Neuronal stem cell (in vitro differentiated cells): Measurements from ENCODE around the gene STK32C.

ENCODE experiments used
- DNase-seq: peaks from one replicate; pipeline ENCODE4 v3.0.0-alpha.2; 2013; ENCODE audit warnings: low spot score
- H2AFZ ChIP-seq: one replicate; pipeline ENCODE4 v1.6.1; 2013; ENCODE audit warnings: mild to moderate bottlenecking, low read length, inconsistent platforms
- H2AK5ac ChIP-seq: 2 replicates; pipeline ENCODE4 v1.6.1; 2013; ENCODE audit warnings: low read depth, mild to moderate bottlenecking, inconsistent platforms, low read length, moderate library complexity, mixed read lengths
- H2BK120ac ChIP-seq: 2 replicates; pipeline ENCODE4 v1.6.1; 2013; ENCODE audit warnings: low read depth, mild to moderate bottlenecking, inconsistent platforms, low read length, moderate library complexity, mixed read lengths
- H2BK12ac ChIP-seq: one replicate; pipeline ENCODE4 v1.6.1; 2013; ENCODE audit warnings: low read length, inconsistent platforms
- H2BK15ac ChIP-seq: 2 replicates; pipeline ENCODE4 v1.6.1; 2013; ENCODE audit warnings: mild to moderate bottlenecking, low read length, inconsistent platforms, mixed read lengths
- H2BK5ac ChIP-seq: one replicate; pipeline ENCODE4 v1.6.1; 2013; ENCODE audit warnings: inconsistent platforms, mild to moderate bottlenecking, low read length, moderate library complexity
- H3K14ac ChIP-seq: one replicate; pipeline ENCODE4 v1.6.1; 2013; ENCODE audit warnings: low read length, inconsistent platforms
- H3K18ac ChIP-seq: 2 replicates; pipeline ENCODE4 v1.6.1; 2013; ENCODE audit warnings: low read length, inconsistent platforms
- H3K23ac ChIP-seq: 2 replicates; pipeline ENCODE4 v1.6.1; 2013; ENCODE audit warnings: low read depth, mild to moderate bottlenecking, mixed read lengths, low read length, inconsistent platforms; ENCODE audit not compliant: poor library complexity
- H3K27ac ChIP-seq: replicated peaks from 3 replicates; pipeline ENCODE4 v1.5.1; 2013; ENCODE audit warnings: low read length, inconsistent platforms
- H3K27me3 ChIP-seq, 3 experiments: 2 replicates each; pipeline ENCODE4 v1.6.1; 2013; ENCODE audit warnings: low read length in 3 of 3, mild to moderate bottlenecking in 2 of 3, inconsistent platforms in 1 of 3, low read depth in 1 of 3, mixed read lengths in 1 of 3, moderate library complexity in 1 of 3; ENCODE audit not compliant: control insufficient read depth in 3 of 3, insufficient read depth in 3 of 3
- H3K36me3 ChIP-seq, 2 donors: replicated peaks in 1 of 2; 2 replicates each; pipeline ENCODE4 v1.6.1; 2013; ENCODE audit warnings: low read length in 2 of 2; ENCODE audit not compliant: control insufficient read depth in 2 of 2, insufficient read depth in 2 of 2
- H3K4ac ChIP-seq: 2 replicates; pipeline ENCODE4 v1.6.1; 2013; ENCODE audit warnings: inconsistent platforms, mild to moderate bottlenecking, low read length, moderate library complexity
- H3K4me1 ChIP-seq, 2 donors: 1 replicate in 1 of 2; 2 replicates in 1 of 2; pipeline ENCODE4 v1.6.1; 2013; ENCODE audit warnings: low read length in 2 of 2, low read depth in 1 of 2; ENCODE audit not compliant: control insufficient read depth in 2 of 2, insufficient read depth in 1 of 2
- H3K4me2 ChIP-seq: one replicate; pipeline ENCODE4 v1.6.1; 2013; ENCODE audit warnings: mild to moderate bottlenecking, low read length, inconsistent platforms; ENCODE audit not compliant: insufficient read depth, poor library complexity, severe bottlenecking
- H3K4me3 ChIP-seq, 2 donors: 2 replicates each; pipeline ENCODE4 v1.5.1; 2013; ENCODE audit warnings: low read length in 2 of 2, mild to moderate bottlenecking in 2 of 2, inconsistent platforms in 1 of 2, moderate library complexity in 1 of 2
- H3K79me1 ChIP-seq: one replicate; pipeline ENCODE4 v1.6.1; 2013; ENCODE audit warnings: low read depth, mild to moderate bottlenecking, inconsistent platforms, low read length, moderate library complexity
- H3K9ac ChIP-seq: one replicate; pipeline ENCODE4 v1.6.1; 2013; ENCODE audit warnings: mild to moderate bottlenecking, low read depth, low read length, inconsistent platforms; ENCODE audit not compliant: poor library complexity
- H3K9me3 ChIP-seq, 2 donors: replicated peaks in 1 of 2; 2 replicates each; pipeline versions ENCODE3 to v1.6.1; 2013; ENCODE audit warnings: low read length in 2 of 2, mild to moderate bottlenecking in 2 of 2, inconsistent platforms in 1 of 2, low read depth in 1 of 2, mixed read lengths in 1 of 2, moderate library complexity in 1 of 2; ENCODE audit not compliant: control insufficient read depth in 2 of 2, insufficient read depth in 1 of 2
- H4K8ac ChIP-seq: one replicate; pipeline ENCODE4 v1.6.1; 2013; ENCODE audit warnings: low read depth, mild to moderate bottlenecking, inconsistent platforms, low read length, moderate library complexity
- H4K91ac ChIP-seq: one replicate; pipeline ENCODE4 v1.6.1; 2013; ENCODE audit warnings: low read length, low read depth, mild to moderate bottlenecking, inconsistent platforms; ENCODE audit not compliant: poor library complexity
- WGBS, 2 donors: extraction: QIAGEN DNeasy Blood & Tissue Kit; methylation state at CpG; one replicate each; pipeline ENCODE4 v1.1.7; 2013; ENCODE audit warnings: missing lambda C conversion rate in 2 of 2, mixed read lengths in 1 of 2; ENCODE audit not compliant: insufficient read length in 2 of 2, insufficient replicate concordance in 1 of 2; ENCODE audit errors: extremely low coverage in 2 of 2; 5-methylcytosine and 5-hydroxymethylcytosine counted together

Gene STK32C

GRCh38 chr10:132232981-132233380, 74.8 kb downstream of the STK32C start:
- Histone ChIP-seq H3K18ac (peak overlapping the region; percentile 15), H4K8ac (no peak overlapping the region), H3K4me2 (no peak overlapping the region), H2AK5ac (no peak overlapping the region), H3K27me3 (no peaks in the 10 kb centered on the region), H2BK5ac (no peak overlapping the region), H2BK15ac (no peak overlapping the region), H3K36me3 (peaks cover 0 to 3% of the 10 kb centered on the region in 2 donors), H2BK120ac (no peak overlapping the region), H3K27ac (no peak overlapping the region), H3K14ac (no peak overlapping the region), H3K4me3 (no peak overlapping the region), H3K4ac (no peak overlapping the region), H3K23ac (no peak overlapping the region), H3K9ac (no peak overlapping the region), H3K9me3 (no peaks in the 10 kb centered on the region), H2BK12ac (no peak overlapping the region), H4K91ac (no peak overlapping the region), H2AFZ (no peak overlapping the region), H3K79me1 (peaks cover 6% of the 10 kb centered on the region), H3K4me1 (peaks cover 2 to 10% of the 10 kb centered on the region in 2 donors)
- no peak for DNase-seq
- no CpG with 5 or more reads among the region's 9 CpGs for WGBS, 2 donors

- H2BK15ac ChIP-seq: peak overlapping the region; percentile 21
- no peaks in the 10 kb centered on the region for H3K9me3 ChIP-seq
- no peaks in the 10 kb centered on the region for H3K27me3 ChIP-seq
- H3K79me1 ChIP-seq: peaks cover 6% of the 10 kb centered on the region
- H2BK5ac ChIP-seq: peak overlapping the region; percentile 75
- no CpG with 5 or more reads among the region's 35 CpGs for WGBS, 2 donors
- no peak overlapping the region for H2AFZ ChIP-seq
- H3K4me3 ChIP-seq: no peak overlapping the region
- no peak overlapping the region for H3K18ac ChIP-seq
- DNase-seq: no peak
- no peak overlapping the region for H4K8ac ChIP-seq
- no peak overlapping the region for H2BK120ac ChIP-seq
- H4K91ac ChIP-seq: no peak overlapping the region
- peak overlapping the region; percentile 63 for H3K9ac ChIP-seq
- peak overlapping the region; percentile 92 for H2AK5ac ChIP-seq
- peak overlapping the region; percentile 18 for H3K23ac ChIP-seq
- no peak overlapping the region for H3K27ac ChIP-seq
- peaks cover 0 to 4% of the 10 kb centered on the region in 2 donors for H3K4me1 ChIP-seq
- no peak overlapping the region for H3K4me2 ChIP-seq
- H3K36me3 ChIP-seq: peaks cover 0 to 4% of the 10 kb centered on the region in 2 donors
- no peak overlapping the region for H3K4ac ChIP-seq
- peak overlapping the region; percentile 31 for H3K14ac ChIP-seq
- H2BK12ac ChIP-seq: peak overlapping the region; percentile 10
These were observed 75.5 kb downstream of the STK32C start for GRCh38 chr10:132232023-132232951.

GRCh38 chr10:132231656-132232022, 76.1 kb downstream of the STK32C start:
- peak overlapping the region; percentile 92 for H2AK5ac ChIP-seq
- H3K79me1 ChIP-seq: peaks cover 4% of the 10 kb centered on the region
- H2BK120ac ChIP-seq: no peak overlapping the region
- peak overlapping the region; percentile 18 for H3K23ac ChIP-seq
- no peaks in the 10 kb centered on the region for H3K9me3 ChIP-seq
- no peaks in the 10 kb centered on the region for H3K27me3 ChIP-seq
- H2AFZ ChIP-seq: no peak overlapping the region
- H3K4me3 ChIP-seq: no peak overlapping the region
- DNase-seq: no peak
- no peak overlapping the region for H3K4me2 ChIP-seq
- H3K4ac ChIP-seq: no peak overlapping the region
- H3K14ac ChIP-seq: no peak overlapping the region
- H3K9ac ChIP-seq: no peak overlapping the region
- no CpG with 5 or more reads among the region's 13 CpGs for WGBS, 2 donors
- no peak overlapping the region for H4K8ac ChIP-seq
- H2BK5ac ChIP-seq: no peak overlapping the region
- peaks cover 0 to 6% of the 10 kb centered on the region in 2 donors for H3K36me3 ChIP-seq
- H2BK15ac ChIP-seq: no peak overlapping the region
- peak overlapping the region; percentile 10 for H2BK12ac ChIP-seq
- no peak overlapping the region for H3K27ac ChIP-seq
- peaks cover 0 to 2% of the 10 kb centered on the region in 2 donors for H3K4me1 ChIP-seq
- no peak overlapping the region for H4K91ac ChIP-seq
- no peak overlapping the region for H3K18ac ChIP-seq

GRCh38 chr10:132230557-132231210, 77.1 kb downstream of the STK32C start:
- H2AK5ac ChIP-seq: peak overlapping the region; percentile 94
- DNase-seq: no peak

More at GRCh38 chr10:132230557-132231210, 77.1 kb downstream of the STK32C start:
- peaks cover 0 to 6% of the 10 kb centered on the region in 2 donors for H3K36me3 ChIP-seq
- H2AFZ ChIP-seq: no peak overlapping the region
- H3K4me3 ChIP-seq: no peak overlapping the region
- H3K14ac ChIP-seq: peak overlapping the region; percentile 83
- H3K4me2 ChIP-seq: no peak overlapping the region
- no peaks in the 10 kb centered on the region for H3K27me3 ChIP-seq
- H2BK15ac ChIP-seq: peak overlapping the region; percentile 6
- no peak overlapping the region for H2BK12ac ChIP-seq
- peaks cover 0 to 2% of the 10 kb centered on the region in 2 donors for H3K4me1 ChIP-seq
- H2BK120ac ChIP-seq: no peak overlapping the region
- no CpG with 5 or more reads among the region's 21 CpGs for WGBS, 2 donors
- H3K9ac ChIP-seq: peak overlapping the region; percentile 45
- H3K4ac ChIP-seq: no peak overlapping the region
- H4K8ac ChIP-seq: no peak overlapping the region
- peaks cover 4% of the 10 kb centered on the region for H3K79me1 ChIP-seq
- no peaks in the 10 kb centered on the region for H3K9me3 ChIP-seq
- no peak overlapping the region for H2BK5ac ChIP-seq
- peak overlapping the region; percentile 47 for H3K23ac ChIP-seq
- peak overlapping the region; percentile 80 for H3K18ac ChIP-seq
- H4K91ac ChIP-seq: no peak overlapping the region
- H3K27ac ChIP-seq: no peak overlapping the region
